Prostate gland (tissue), 2 donors: ENCODE results near the gene PML.
"Not testable (repeated sequence)": the region's sequence is repeated elsewhere in the genome, so short reads cannot be mapped to it uniquely, and the experiment has no call there.

Experiments used
- POLR2AphosphoS5 ChIP-seq: sonication (generic); formaldehyde crosslinking; IDR thresholded peaks from one replicate; pipeline ENCODE4 v1.6.1; 2017; ENCODE audit warnings: antibody characterized with exemption
- TF ChIP-seq, protein P1 (sequence below), 4 experiments: fragments of 200-600 bp in 2 of 4; fragments of 450-650 bp in 2 of 4; sonication (generic) in 2 of 4; IDR thresholded peaks; 1 replicate in 3 of 4; 2 replicates in 1 of 4; pipeline ENCODE4 v1.5.1; 2016 to 2019; ENCODE audit warnings: antibody characterized with exemption in 4 of 4, mild to moderate bottlenecking in 2 of 4, moderate library complexity in 2 of 4

DNA sequence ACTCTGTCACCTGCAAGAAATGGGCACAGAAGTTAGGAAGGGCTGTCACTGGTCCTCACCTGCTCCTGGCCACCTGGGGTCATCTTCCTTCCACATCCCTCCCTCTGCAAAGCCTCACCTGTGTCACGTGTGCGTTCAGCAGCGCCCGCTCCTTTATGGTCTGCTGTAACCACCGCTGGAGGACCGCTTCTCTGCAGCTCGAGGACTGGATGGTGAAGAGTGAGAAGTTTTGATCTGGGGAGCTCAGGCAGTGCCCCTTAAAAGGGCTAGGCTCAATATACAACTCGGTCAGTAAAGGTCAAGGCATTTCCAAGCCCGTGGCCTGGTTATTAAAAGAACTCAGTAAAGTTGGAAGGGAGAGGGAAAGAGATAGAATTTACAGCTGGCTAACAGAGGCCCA, 81.3 kb downstream of the PML start:
- TF ChIP-seq, protein P1, sequence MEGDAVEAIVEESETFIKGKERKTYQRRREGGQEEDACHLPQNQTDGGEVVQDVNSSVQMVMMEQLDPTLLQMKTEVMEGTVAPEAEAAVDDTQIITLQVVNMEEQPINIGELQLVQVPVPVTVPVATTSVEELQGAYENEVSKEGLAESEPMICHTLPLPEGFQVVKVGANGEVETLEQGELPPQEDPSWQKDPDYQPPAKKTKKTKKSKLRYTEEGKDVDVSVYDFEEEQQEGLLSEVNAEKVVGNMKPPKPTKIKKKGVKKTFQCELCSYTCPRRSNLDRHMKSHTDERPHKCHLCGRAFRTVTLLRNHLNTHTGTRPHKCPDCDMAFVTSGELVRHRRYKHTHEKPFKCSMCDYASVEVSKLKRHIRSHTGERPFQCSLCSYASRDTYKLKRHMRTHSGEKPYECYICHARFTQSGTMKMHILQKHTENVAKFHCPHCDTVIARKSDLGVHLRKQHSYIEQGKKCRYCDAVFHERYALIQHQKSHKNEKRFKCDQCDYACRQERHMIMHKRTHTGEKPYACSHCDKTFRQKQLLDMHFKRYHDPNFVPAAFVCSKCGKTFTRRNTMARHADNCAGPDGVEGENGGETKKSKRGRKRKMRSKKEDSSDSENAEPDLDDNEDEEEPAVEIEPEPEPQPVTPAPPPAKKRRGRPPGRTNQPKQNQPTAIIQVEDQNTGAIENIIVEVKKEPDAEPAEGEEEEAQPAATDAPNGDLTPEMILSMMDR (IDR thresholded peaks at IDR 0.05) = not testable (repeated sequence)
- not testable (repeated sequence) for TF ChIP-seq POLR2AphosphoS5
